Activated CD4-positive, CD25-positive, alpha-beta regulatory T cell (primary cell): ENCODE data around the gene VWA3B.

Source experiments
- DNase-seq, 4 experiments: peaks; one replicate each; lab custom pipeline; 2025; lab: John Stamatoyannopoulos, UW

The VWA3B gene

GRCh38 chr2:98172150-98172765, 85.3 kb downstream of the VWA3B start:
- no peak for DNase-seq

GRCh38 chr2:98172951-98173350, 86.0 kb downstream of the VWA3B start:
- no peak for DNase-seq

GRCh38 chr2:98175811-98176210, 88.8 kb downstream of the VWA3B start:
- DNase-seq = no peak

- DNase-seq = no peak
These were observed 90.3 kb downstream of the VWA3B start for GRCh38 chr2:98177286-98177685.

GRCh38 chr2:98177986-98178385, 91.0 kb downstream of the VWA3B start:
- DNase-seq = no peak

GRCh38 chr2:98180456-98180855, 93.5 kb downstream of the VWA3B start:
- DNase-seq = no peak

GRCh38 chr2:98181346-98181745, 94.4 kb downstream of the VWA3B start:
- DNase-seq = no peak

- DNase-seq = no peak
These were observed 98.8 kb downstream of the VWA3B start for GRCh38 chr2:98185801-98186200.

GRCh38 chr2:98187194-98187593, 100.2 kb downstream of the VWA3B start:
- DNase-seq = no peak

- DNase-seq = no peak
These were observed 101.5 kb downstream of the VWA3B start for GRCh38 chr2:98188351-98189046.

- no peak for DNase-seq
These were observed 104.9 kb downstream of the VWA3B start for GRCh38 chr2:98191883-98192282.

- no peak for DNase-seq
These were observed 114.6 kb downstream of the VWA3B start for GRCh38 chr2:98201576-98201975.

GRCh38 chr2:98205889-98206288, 118.9 kb downstream of the VWA3B start:
- no peak for DNase-seq

GRCh38 chr2:98212092-98213000, 125.4 kb downstream of the VWA3B start:
- no peak for DNase-seq

GRCh38 chr2:98216616-98217015, 129.6 kb downstream of the VWA3B start:
- no peak for DNase-seq

- DNase-seq = no peak
These were observed 132.2 kb downstream of the VWA3B start for GRCh38 chr2:98219152-98219551.

GRCh38 chr2:98233941-98234340, 147.0 kb downstream of the VWA3B start:
- no peak for DNase-seq

GRCh38 chr2:98234776-98235175, 147.8 kb downstream of the VWA3B start:
- no peak for DNase-seq

- no peak for DNase-seq
These were observed 150.0 kb downstream of the VWA3B start for GRCh38 chr2:98236935-98237334.

- DNase-seq = no peak
These were observed 153.9 kb downstream of the VWA3B start for GRCh38 chr2:98240786-98241398.

GRCh38 chr2:98241592-98241991, 154.6 kb downstream of the VWA3B start:
- DNase-seq = no peak

- no peak for DNase-seq
These were observed 155.0 kb downstream of the VWA3B start for GRCh38 chr2:98242003-98242402.
